ENCODE data around the gene MAPK10.
"Not testable (repeated sequence)": the region's sequence is repeated elsewhere in the genome, so short reads cannot be mapped to it uniquely, and the experiment has no call there.

Gene MAPK10

GRCh38 chr4:86034616-86035015, 325.2 kb downstream of the MAPK10 start:
- no peak for DNase-seq (ENCODE audit: low read depth in 2 of 2)

GRCh38 chr4:86033171-86033570, 326.7 kb downstream of the MAPK10 start:
- no peak for DNase-seq (ENCODE audit: low read depth in 2 of 2)

- no peak for DNase-seq (ENCODE audit: low read depth in 2 of 2)
Measured at GRCh38 chr4:86032476-86033022, 327.3 kb downstream of the MAPK10 start.

- no peak for DNase-seq (ENCODE audit: low read depth in 2 of 2)
Measured at GRCh38 chr4:86031927-86032326, 327.9 kb downstream of the MAPK10 start.

- DNase-seq (ENCODE audit: low read depth in 2 of 2): no peak
Measured at GRCh38 chr4:86026720-86027119, 333.1 kb downstream of the MAPK10 start.

GRCh38 chr4:86021671-86022070, 338.2 kb downstream of the MAPK10 start:
- not testable (repeated sequence) for DNase-seq (ENCODE audit: low read depth in 2 of 2)

- no peak for DNase-seq (ENCODE audit: low read depth in 2 of 2)
Measured at GRCh38 chr4:86019906-86020305, 339.9 kb downstream of the MAPK10 start.

GRCh38 chr4:86019362-86019761, 340.5 kb downstream of the MAPK10 start:
- DNase-seq (ENCODE audit: low read depth in 2 of 2): no peak

GRCh38 chr4:86015412-86016350, 344.2 kb downstream of the MAPK10 start:
- no peak for DNase-seq (ENCODE audit: low read depth in 2 of 2)

GRCh38 chr4:86014599-86014998, 345.3 kb downstream of the MAPK10 start:
- no peak for DNase-seq (ENCODE audit: low read depth in 2 of 2)

GRCh38 chr4:86013621-86014020, 346.2 kb downstream of the MAPK10 start:
- no peak for DNase-seq (ENCODE audit: low read depth in 2 of 2)

GRCh38 chr4:86011117-86011516, 348.7 kb downstream of the MAPK10 start:
- no peak for DNase-seq (ENCODE audit: low read depth in 2 of 2)

- no peak for DNase-seq (ENCODE audit: low read depth in 2 of 2)
Measured at GRCh38 chr4:86007042-86007441, 352.8 kb downstream of the MAPK10 start.

GRCh38 chr4:86006057-86006456, 353.8 kb downstream of the MAPK10 start:
- no peak for DNase-seq (ENCODE audit: low read depth in 2 of 2)

GRCh38 chr4:86004030-86004429, 355.8 kb downstream of the MAPK10 start:
- DNase-seq (ENCODE audit: low read depth in 2 of 2): no peak

- no peak for DNase-seq (ENCODE audit: low read depth in 2 of 2)
Measured at GRCh38 chr4:86001591-86001990, 358.3 kb downstream of the MAPK10 start.

GRCh38 chr4:85995361-85995760, 364.5 kb downstream of the MAPK10 start:
- no peak for DNase-seq (ENCODE audit: low read depth in 2 of 2)

- DNase-seq (ENCODE audit: low read depth in 2 of 2): no peak
Measured at GRCh38 chr4:85994576-85994975, 365.3 kb downstream of the MAPK10 start.

- no peak for DNase-seq (ENCODE audit: low read depth in 2 of 2)
Measured at GRCh38 chr4:85993641-85994040, 366.2 kb downstream of the MAPK10 start.

GRCh38 chr4:85986266-85986665, 373.6 kb downstream of the MAPK10 start:
- no peak for DNase-seq (ENCODE audit: low read depth in 2 of 2)

GRCh38 chr4:85979276-85979675, 380.6 kb downstream of the MAPK10 start:
- no peak for DNase-seq (ENCODE audit: low read depth in 2 of 2)

- no peak for DNase-seq (ENCODE audit: low read depth in 2 of 2)
Measured at GRCh38 chr4:85970535-85970934, 389.3 kb downstream of the MAPK10 start.
